Coronary artery (tissue), 2 donors: ENCODE data around the gene PKNOX2.

ENCODE experiments used
- DNase-seq: peaks from one replicate; pipeline ENCODE4 v3.0.0-alpha.2; 2017; ENCODE audit warnings: low spot score
- H3K27ac ChIP-seq, 2 donors: fragments of 200-600 bp; sonication (generic); one replicate each; pipeline ENCODE4 v1.5.1; 2016 to 2019
- H3K4me3 ChIP-seq: fragments of 200-600 bp; sonication (generic); 2 replicates; pipeline ENCODE4 v1.5.1; 2016; ENCODE audit warnings: mild to moderate bottlenecking, moderate library complexity
- CTCF ChIP-seq: fragments of 200-600 bp; sonication (generic); IDR thresholded peaks from one replicate; pipeline ENCODE4 v1.5.1; 2019; ENCODE audit warnings: antibody characterized with exemption

The PKNOX2 gene

GRCh38 chr11:125407046-125407445, 242.5 kb downstream of the PKNOX2 start:
- Histone ChIP-seq H3K27ac (no peak overlapping the region), H3K4me3 (no peak overlapping the region)
- no peak for TF ChIP-seq CTCF
- no peak for DNase-seq

- H3K4me3 ChIP-seq = no peak overlapping the region
- DNase-seq = no peak
- no peak overlapping the region for H3K27ac ChIP-seq
- TF ChIP-seq CTCF = no peak
Observed at GRCh38 chr11:125408311-125408711, 243.8 kb downstream of the PKNOX2 start.

- no peak overlapping the region for H3K27ac ChIP-seq
- H3K4me3 ChIP-seq = no peak overlapping the region
- no peak for TF ChIP-seq CTCF
- no peak for DNase-seq
Observed at GRCh38 chr11:125410091-125410490, 245.5 kb downstream of the PKNOX2 start.

GRCh38 chr11:125412177-125412496, 247.6 kb downstream of the PKNOX2 start:
- Histone ChIP-seq H3K27ac (no peak overlapping the region), H3K4me3 (no peak overlapping the region)
- no peak for TF ChIP-seq CTCF
- DNase-seq = no peak

- no peak for TF ChIP-seq CTCF
- DNase-seq = no peak
Observed at GRCh38 chr11:125412509-125412908, 248.0 kb downstream of the PKNOX2 start.

GRCh38 chr11:125413226-125413625, 248.7 kb downstream of the PKNOX2 start:
- H3K4me3 ChIP-seq = no peak overlapping the region
- TF ChIP-seq CTCF = no peak
- no peak for DNase-seq
- no peak overlapping the region for H3K27ac ChIP-seq

More at GRCh38 chr11:125412509-125412908, 248.0 kb downstream of the PKNOX2 start:
- H3K27ac ChIP-seq = no peak overlapping the region
- H3K4me3 ChIP-seq = no peak overlapping the region

GRCh38 chr11:125414121-125414520, 249.6 kb downstream of the PKNOX2 start:
- H3K4me3 ChIP-seq = no peak overlapping the region
- no peak for TF ChIP-seq CTCF
- no peak overlapping the region for H3K27ac ChIP-seq
- no peak for DNase-seq
